HL-60 (cell line): Measurements from ENCODE around the gene TRPC1.

ENCODE experiments used
- DNase-seq, 2 experiments: peaks; one replicate each; pipeline ENCODE4 v3.0.0-alpha.2; 2010 to 2020; ENCODE audit warnings: low read depth in 1 of 2, low spot score in 1 of 2
- H3K27ac ChIP-seq: fragments of 250-450 bp; sonication (Bioruptor Pico); replicated peaks from 2 replicates; pipeline ENCODE4 v1.5.1; 2020; ENCODE audit warnings: mild to moderate bottlenecking, moderate library complexity
- H3K27me3 ChIP-seq: fragments of 250-450 bp; sonication (Bioruptor Pico); 2 replicates; pipeline ENCODE4 v1.5.1; 2021; ENCODE audit warnings: mild to moderate bottlenecking, moderate library complexity; ENCODE audit not compliant: insufficient read depth, poor library complexity, severe bottlenecking
- H3K4me3 ChIP-seq: replicated peaks from 2 replicates; pipeline ENCODE4 v1.5.1; 2011; ENCODE audit warnings: mild to moderate bottlenecking, control low read depth, low read length; ENCODE audit not compliant: insufficient read depth
- GABPA ChIP-seq: IDR thresholded peaks from 2 replicates; pipeline ENCODE4 v1.6.1; 2012; ENCODE audit warnings: low read depth
- POLR2AphosphoS5 ChIP-seq: IDR thresholded peaks from 2 replicates; pipeline ENCODE4 v1.6.1; 2012; ENCODE audit warnings: low read depth
- SPI1 ChIP-seq: IDR thresholded peaks from 2 replicates; pipeline ENCODE4 v1.6.1; 2012; ENCODE audit warnings: low read depth, mild to moderate bottlenecking, borderline replicate concordance
- TF ChIP-seq, protein P1 (sequence below): IDR thresholded peaks from 2 replicates; pipeline ENCODE4 v1.6.1; 2012; ENCODE audit warnings: low read depth; ENCODE audit not compliant: insufficient replicate concordance
- TF ChIP-seq, protein P2 (sequence below): IDR thresholded peaks from one replicate; pipeline ENCODE4 v1.5.1; 2011; ENCODE audit warnings: low read length, control low read depth, inconsistent platforms; ENCODE audit not compliant: insufficient read depth

The TRPC1 gene

DNA sequence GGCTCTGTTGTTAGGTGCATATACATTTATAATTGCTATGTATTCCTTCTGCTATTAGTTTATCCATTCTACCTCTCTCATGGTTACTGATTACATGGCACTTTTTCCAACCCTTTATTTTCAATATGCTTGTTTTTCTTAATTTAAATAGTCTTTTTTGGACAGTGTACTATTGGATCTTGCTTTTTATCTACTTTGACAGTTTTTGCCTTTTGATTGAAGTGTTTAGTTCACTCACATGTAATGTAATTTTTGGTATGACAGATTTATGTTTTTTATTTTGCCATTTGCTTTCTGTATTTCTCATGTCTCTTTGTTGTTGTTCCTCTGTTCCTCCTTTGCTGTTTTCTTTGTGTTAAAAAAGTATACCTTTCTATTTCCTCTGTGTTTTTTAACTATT lies 44.5 kb downstream of the TRPC1 start:
- H3K4me3 ChIP-seq = no peak overlapping the region
- DNase-seq = no peak
- H3K27me3 ChIP-seq = no peaks in the 10 kb centered on the region
- TF ChIP-seq, protein P1, sequence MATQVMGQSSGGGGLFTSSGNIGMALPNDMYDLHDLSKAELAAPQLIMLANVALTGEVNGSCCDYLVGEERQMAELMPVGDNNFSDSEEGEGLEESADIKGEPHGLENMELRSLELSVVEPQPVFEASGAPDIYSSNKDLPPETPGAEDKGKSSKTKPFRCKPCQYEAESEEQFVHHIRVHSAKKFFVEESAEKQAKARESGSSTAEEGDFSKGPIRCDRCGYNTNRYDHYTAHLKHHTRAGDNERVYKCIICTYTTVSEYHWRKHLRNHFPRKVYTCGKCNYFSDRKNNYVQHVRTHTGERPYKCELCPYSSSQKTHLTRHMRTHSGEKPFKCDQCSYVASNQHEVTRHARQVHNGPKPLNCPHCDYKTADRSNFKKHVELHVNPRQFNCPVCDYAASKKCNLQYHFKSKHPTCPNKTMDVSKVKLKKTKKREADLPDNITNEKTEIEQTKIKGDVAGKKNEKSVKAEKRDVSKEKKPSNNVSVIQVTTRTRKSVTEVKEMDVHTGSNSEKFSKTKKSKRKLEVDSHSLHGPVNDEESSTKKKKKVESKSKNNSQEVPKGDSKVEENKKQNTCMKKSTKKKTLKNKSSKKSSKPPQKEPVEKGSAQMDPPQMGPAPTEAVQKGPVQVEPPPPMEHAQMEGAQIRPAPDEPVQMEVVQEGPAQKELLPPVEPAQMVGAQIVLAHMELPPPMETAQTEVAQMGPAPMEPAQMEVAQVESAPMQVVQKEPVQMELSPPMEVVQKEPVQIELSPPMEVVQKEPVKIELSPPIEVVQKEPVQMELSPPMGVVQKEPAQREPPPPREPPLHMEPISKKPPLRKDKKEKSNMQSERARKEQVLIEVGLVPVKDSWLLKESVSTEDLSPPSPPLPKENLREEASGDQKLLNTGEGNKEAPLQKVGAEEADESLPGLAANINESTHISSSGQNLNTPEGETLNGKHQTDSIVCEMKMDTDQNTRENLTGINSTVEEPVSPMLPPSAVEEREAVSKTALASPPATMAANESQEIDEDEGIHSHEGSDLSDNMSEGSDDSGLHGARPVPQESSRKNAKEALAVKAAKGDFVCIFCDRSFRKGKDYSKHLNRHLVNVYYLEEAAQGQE = no peak
- TF ChIP-seq, protein P2, sequence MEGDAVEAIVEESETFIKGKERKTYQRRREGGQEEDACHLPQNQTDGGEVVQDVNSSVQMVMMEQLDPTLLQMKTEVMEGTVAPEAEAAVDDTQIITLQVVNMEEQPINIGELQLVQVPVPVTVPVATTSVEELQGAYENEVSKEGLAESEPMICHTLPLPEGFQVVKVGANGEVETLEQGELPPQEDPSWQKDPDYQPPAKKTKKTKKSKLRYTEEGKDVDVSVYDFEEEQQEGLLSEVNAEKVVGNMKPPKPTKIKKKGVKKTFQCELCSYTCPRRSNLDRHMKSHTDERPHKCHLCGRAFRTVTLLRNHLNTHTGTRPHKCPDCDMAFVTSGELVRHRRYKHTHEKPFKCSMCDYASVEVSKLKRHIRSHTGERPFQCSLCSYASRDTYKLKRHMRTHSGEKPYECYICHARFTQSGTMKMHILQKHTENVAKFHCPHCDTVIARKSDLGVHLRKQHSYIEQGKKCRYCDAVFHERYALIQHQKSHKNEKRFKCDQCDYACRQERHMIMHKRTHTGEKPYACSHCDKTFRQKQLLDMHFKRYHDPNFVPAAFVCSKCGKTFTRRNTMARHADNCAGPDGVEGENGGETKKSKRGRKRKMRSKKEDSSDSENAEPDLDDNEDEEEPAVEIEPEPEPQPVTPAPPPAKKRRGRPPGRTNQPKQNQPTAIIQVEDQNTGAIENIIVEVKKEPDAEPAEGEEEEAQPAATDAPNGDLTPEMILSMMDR = no peak
- TF ChIP-seq GABPA (no peak), SPI1 (no peak)
- no peak overlapping the region for H3K27ac ChIP-seq

DNA sequence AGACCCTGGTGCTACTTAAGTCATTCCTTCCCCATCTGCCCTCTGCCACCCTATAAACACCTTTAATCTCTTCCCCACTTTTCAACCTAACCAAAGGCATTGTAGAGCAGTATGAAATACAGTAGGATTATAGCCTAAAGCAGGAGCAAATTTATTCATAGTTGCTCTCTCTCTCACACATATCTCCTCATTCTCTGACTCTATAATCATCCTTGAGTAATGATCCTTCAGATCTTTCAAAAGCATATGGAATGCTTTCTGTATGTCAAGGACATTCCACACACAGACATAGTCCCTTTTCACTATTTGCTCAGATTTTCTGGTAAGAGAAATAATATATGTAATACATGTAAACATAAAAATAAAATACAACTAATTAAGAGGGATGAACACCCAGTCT lies 54.1 kb downstream of the TRPC1 start:
- Histone ChIP-seq H3K4me3 (no peak overlapping the region), H3K27ac (no peak overlapping the region), H3K27me3 (no peaks in the 10 kb centered on the region)
- TF ChIP-seq, protein P2 = no peak
- DNase-seq = no peak

DNA sequence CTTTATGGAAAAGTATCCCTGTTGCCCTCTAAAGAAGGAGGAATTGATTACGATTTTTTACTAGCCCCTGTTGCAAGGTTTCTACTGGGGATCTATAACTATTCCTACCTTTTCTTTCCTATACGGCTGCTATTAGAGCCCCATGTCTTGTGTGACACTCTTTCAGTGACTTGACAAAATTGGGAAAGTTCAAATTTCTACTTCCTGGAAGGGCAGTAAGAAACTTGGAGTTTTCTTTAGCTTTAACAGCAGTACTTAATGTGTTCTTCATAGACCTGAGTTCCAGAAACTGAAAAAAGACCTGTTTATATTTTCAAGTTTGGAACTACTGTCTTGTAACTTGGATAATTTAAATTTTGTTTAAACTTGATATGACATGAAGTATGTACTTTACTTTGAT lies 54.7 kb downstream of the TRPC1 start:
- H3K27me3 ChIP-seq = no peaks in the 10 kb centered on the region
- H3K27ac ChIP-seq = no peak overlapping the region
- TF ChIP-seq, protein P2 = no peak
- no peak for DNase-seq
- H3K4me3 ChIP-seq = no peak overlapping the region

DNA sequence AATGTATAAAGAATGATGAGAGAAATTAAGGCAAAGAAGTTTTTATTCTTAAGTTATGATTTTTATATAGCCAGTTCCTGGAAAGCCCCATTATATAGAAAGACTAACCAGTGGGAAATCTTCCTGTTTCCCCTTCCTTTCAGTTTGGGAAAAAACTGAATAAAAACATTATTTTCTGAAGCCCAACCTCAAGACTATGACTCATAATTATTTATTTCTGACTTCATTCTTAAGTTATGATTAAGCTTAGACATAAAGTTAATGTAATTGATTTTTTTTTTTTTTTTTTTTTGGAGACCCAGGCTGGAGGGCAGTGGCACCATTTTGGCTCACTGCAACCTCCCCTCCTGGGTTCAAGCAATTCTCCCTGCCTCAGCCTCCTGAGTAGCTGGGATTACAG lies 55.8 kb downstream of the TRPC1 start:
- Histone ChIP-seq H3K27ac (no peak overlapping the region), H3K4me3 (no peak overlapping the region), H3K27me3 (no peaks in the 10 kb centered on the region)
- no peak for DNase-seq
- TF ChIP-seq GABPA (no peak), SPI1 (no peak), POLR2AphosphoS5 (no peak)
- TF ChIP-seq, protein P1 = no peak
- TF ChIP-seq, protein P2 = no peak
